Uterus (tissue), 2 donors: ENCODE data around the gene PCBD1.

Experiments used
- CTCF ChIP-seq, 4 experiments: fragments of 200-600 bp in 2 of 4; fragments of 450-650 bp in 2 of 4; sonication (generic) in 2 of 4; IDR thresholded peaks; one replicate each; pipeline ENCODE4 v1.5.1; 2016 to 2019; ENCODE audit warnings: antibody characterized with exemption in 4 of 4, mild to moderate bottlenecking in 2 of 4, moderate library complexity in 1 of 4
- POLR2A ChIP-seq, 2 donors: fragments of 450-650 bp; IDR thresholded peaks; one replicate each; pipeline ENCODE4 v1.6.1; 2016; ENCODE audit warnings: antibody characterized with exemption in 2 of 2, mild to moderate bottlenecking in 1 of 2, moderate library complexity in 1 of 2

DNA sequence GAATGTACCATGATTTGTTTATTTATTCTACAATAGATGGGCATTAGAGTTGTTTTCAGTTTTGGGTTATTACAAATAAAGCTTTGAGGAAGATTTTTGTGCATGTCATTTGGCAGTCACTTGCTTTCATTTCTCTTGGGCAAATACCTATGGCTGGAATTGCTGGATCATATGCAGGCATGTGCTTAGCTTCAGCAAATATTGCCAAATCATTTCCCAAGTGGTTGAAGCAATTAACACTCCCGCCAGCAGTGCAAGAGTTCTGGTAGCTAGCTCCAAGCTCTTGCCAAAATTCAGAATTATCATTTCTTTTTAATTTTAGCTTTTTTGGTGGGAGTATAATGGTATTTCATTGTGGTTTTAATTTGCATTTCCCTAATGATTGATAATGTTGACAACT, 32.9 kb upstream of the PCBD1 start:
- TF ChIP-seq CTCF (IDR thresholded peaks at IDR 0.05) (no peak), POLR2A (IDR thresholded peaks at IDR 0.05) (no peak)
